H1 (cell line): Measurements from ENCODE around the gene FLOT1.

ENCODE experiments used
- POLR2AphosphoS5 ChIP-seq: IDR thresholded peaks from 2 replicates; pipeline ENCODE4 v1.6.1; 2011; ENCODE audit warnings: low read depth, low read length
- RAD21 ChIP-seq, 2 experiments: IDR thresholded peaks in 1 of 2; conservative IDR thresholded peaks in 1 of 2; 2 replicates each; pipeline ENCODE4 v1.6.1; 2011; ENCODE audit warnings: low read depth in 2 of 2, low read length in 2 of 2, improper control_type of control experiment in 1 of 2, inconsistent platforms in 1 of 2, mild to moderate bottlenecking in 1 of 2, moderate library complexity in 1 of 2

DNA sequence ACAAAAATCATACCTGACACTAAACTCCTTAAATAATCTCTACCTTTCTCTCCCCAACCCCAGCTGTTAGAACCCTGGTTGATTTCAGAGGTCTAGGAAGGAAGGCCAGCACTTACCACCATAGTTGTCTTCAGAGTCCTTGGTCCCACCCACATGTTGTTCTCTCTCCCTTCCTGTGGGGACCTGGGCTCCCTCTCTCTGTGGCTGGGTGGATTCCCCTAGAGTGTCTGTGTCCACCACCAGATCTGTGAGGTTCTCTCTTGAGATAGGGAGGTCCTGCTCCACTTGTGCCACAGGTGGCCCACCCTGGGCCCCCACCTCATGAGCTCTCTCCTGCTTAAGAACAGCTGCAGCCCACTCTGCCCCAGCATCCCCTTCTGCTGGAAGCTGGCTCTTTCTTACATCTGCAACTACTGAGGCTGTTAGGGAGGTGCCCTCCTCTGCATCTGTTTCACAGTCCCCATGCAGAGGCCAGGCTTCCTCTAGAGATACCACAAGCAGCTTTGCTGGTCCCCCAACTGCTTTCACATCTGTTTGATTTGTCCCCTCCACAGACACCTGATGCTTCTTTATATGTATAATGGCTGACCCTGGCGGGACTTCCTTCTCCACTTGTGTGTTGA is 30.6 kb downstream of the FLOT1 start:
- no peak for TF ChIP-seq POLR2AphosphoS5
- TF ChIP-seq RAD21 (IDR thresholded peaks at IDR 0.05 in 1 of 2, conservative IDR thresholded peaks at IDR 0.05 in 1 of 2; ENCODE audit: low read depth in 2 of 2, low read length in 2 of 2), result no peak
